Measurements from ENCODE around the gene MAB21L1.

GRCh38 chr13:35477386-35477946 lies 977 bp upstream of the MAB21L1 start:
- TF ChIP-seq CTCF (IDR thresholded peaks at IDR 0.05; ENCODE audit: low read length) (no peak), EZH2 (IDR thresholded peaks at IDR 0.05; ENCODE audit: borderline replicate concordance, low read length) (no peak)

Measured in OCI-LY1 (cell line).